NCI-H1048 (cell line): ENCODE results near the gene TMEFF2.
A peak's percentile ranks its signal among the peaks of the same experiment; 100 is the strongest.
"Not testable (repeated sequence)": the region's sequence is repeated elsewhere in the genome, so short reads cannot be mapped to it uniquely, and the experiment has no call there.

Experiments
- DNase-seq: peaks from one replicate; lab custom pipeline; 2025; lab: John Stamatoyannopoulos, UW

Gene TMEFF2

GRCh38 chr2:192183296-192183695 lies 11.4 kb downstream of the TMEFF2 start:
- DNase-seq, result no peak

- no peak for DNase-seq
Measured at GRCh38 chr2:192166946-192167345, 27.8 kb downstream of the TMEFF2 start.

GRCh38 chr2:192165842-192166241 lies 28.9 kb downstream of the TMEFF2 start:
- DNase-seq, result no peak

- DNase-seq, result peak; percentile 44
Measured at GRCh38 chr2:192162392-192163042, 32.2 kb downstream of the TMEFF2 start.

GRCh38 chr2:192161656-192162290 lies 33.0 kb downstream of the TMEFF2 start:
- DNase-seq, result no peak

GRCh38 chr2:192159736-192160135 lies 35.0 kb downstream of the TMEFF2 start:
- DNase-seq, result no peak

GRCh38 chr2:192159208-192159607 lies 35.5 kb downstream of the TMEFF2 start:
- DNase-seq, result no peak

- no peak for DNase-seq
Measured at GRCh38 chr2:192157776-192158175, 37.0 kb downstream of the TMEFF2 start.

- no peak for DNase-seq
Measured at GRCh38 chr2:192155511-192156118, 39.1 kb downstream of the TMEFF2 start.

- no peak for DNase-seq
Measured at GRCh38 chr2:192153561-192153960, 41.2 kb downstream of the TMEFF2 start.

- no peak for DNase-seq
Measured at GRCh38 chr2:192151853-192152252, 42.9 kb downstream of the TMEFF2 start.

- no peak for DNase-seq
Measured at GRCh38 chr2:192150166-192150565, 44.6 kb downstream of the TMEFF2 start.

GRCh38 chr2:192148620-192149321 lies 46.0 kb downstream of the TMEFF2 start:
- DNase-seq, result no peak

GRCh38 chr2:192148241-192148619 lies 46.5 kb downstream of the TMEFF2 start:
- no peak for DNase-seq

- DNase-seq, result no peak
Measured at GRCh38 chr2:192146069-192147015, 48.4 kb downstream of the TMEFF2 start.

- DNase-seq, result no peak
Measured at GRCh38 chr2:192145496-192145895, 49.2 kb downstream of the TMEFF2 start.

- DNase-seq, result no peak
Measured at GRCh38 chr2:192140236-192140839, 54.4 kb downstream of the TMEFF2 start.

- DNase-seq, result no peak
Measured at GRCh38 chr2:192139813-192140212, 54.9 kb downstream of the TMEFF2 start.

- no peak for DNase-seq
Measured at GRCh38 chr2:192137451-192137850, 57.3 kb downstream of the TMEFF2 start.

GRCh38 chr2:192132604-192133003 lies 62.1 kb downstream of the TMEFF2 start:
- not testable (repeated sequence) for DNase-seq

GRCh38 chr2:192130312-192130711 lies 64.4 kb downstream of the TMEFF2 start:
- not testable (repeated sequence) for DNase-seq
